NCI-H460 (cell line): ENCODE measurements around the gene BNIP5. TPM values are rescaled to one million over a fixed set of nuclear protein-coding genes. Genes with fewer than 3 reads are reported as not detected.

Source experiments
- DNase-seq: peaks from one replicate; pipeline ENCODE4 v3.0.0-alpha.2; 2016; ENCODE audit warnings: low read depth; ENCODE audit errors: extremely low read depth
- total RNA-seq: library from RNA; depleted of rRNA; stranded (reverse); fragments of >200 nt; shearing (Covaris generic); gene quantifications from 2 replicates; pipeline ENCODE4 v1.2.3, GENCODE V29; 2014; rRNA removed

BNIP5 gene
- total RNA-seq, 1 experiment from 2014 or later = not detected

GRCh38 chr6:36273067-36273466, 63.6 kb downstream of the BNIP5 start:
- DNase-seq = no peak

- DNase-seq = no peak
These were observed 64.5 kb downstream of the BNIP5 start for GRCh38 chr6:36272234-36272633.

GRCh38 chr6:36269834-36270705, 66.6 kb downstream of the BNIP5 start, which contains the start of gene PNPLA1:
PNPLA1 (plus strand) TSS chr6:36270060; CDS start chr6:36270460, 400 bp downstream.
- no peak for DNase-seq

- DNase-seq = no peak
These were observed 68.0 kb downstream of the BNIP5 start for GRCh38 chr6:36268478-36269275.

- DNase-seq = no peak
These were observed 68.8 kb downstream of the BNIP5 start for GRCh38 chr6:36267731-36268477.

- no peak for DNase-seq
These were observed 69.6 kb downstream of the BNIP5 start for GRCh38 chr6:36266913-36267644.

Other genes with a start within 250 kb of the BNIP5 start
- gene MAPK13, start 206.4 kb downstream of the BNIP5 start, total RNA-seq = 0.55 and 0.89 TPM in 2 replicates
- gene BRPF3, start 140.1 kb downstream of the BNIP5 start, total RNA-seq = 5.0 and 5.9 TPM in 2 replicates
- gene PNPLA1, start 66.8 kb downstream of the BNIP5 start, total RNA-seq = not detected in 2 replicates
- gene ETV7, start 50.8 kb upstream of the BNIP5 start, total RNA-seq = 0.52 and 0.63 TPM in 2 replicates
- gene PXT1, start 106.0 kb upstream of the BNIP5 start, total RNA-seq = not detected in 2 replicates
- gene KCTD20, start 106.1 kb upstream of the BNIP5 start, total RNA-seq = 67.0 and 68.7 TPM in 2 replicates
- gene STK38, start 210.6 kb upstream of the BNIP5 start, total RNA-seq = 16.2 and 16.4 TPM in 2 replicates